ENCODE measurements around the gene STARD6.

STARD6 gene

DNA sequence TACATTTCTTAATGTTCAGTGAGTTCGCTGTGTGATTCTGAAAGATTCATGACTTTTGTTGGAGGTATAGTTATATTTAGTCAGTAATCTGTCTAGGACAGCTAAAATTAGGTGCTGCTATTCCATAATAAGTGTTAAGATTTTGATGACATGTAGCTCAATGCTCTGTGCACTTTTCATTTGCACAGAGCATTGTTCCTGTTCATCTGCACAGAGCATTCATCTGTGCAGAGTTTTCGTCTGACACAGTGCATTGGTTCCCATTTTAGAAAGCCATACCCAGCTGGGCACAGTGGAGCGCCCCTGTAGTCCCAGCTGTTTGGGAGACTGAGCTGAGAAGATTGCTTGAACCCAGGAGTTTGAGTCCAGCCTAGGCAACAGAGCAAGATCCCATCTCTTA, 79.8 kb downstream of the STARD6 start:
- peak; percentile 76 for FAIRE-seq
- TF ChIP-seq TAF1 (IDR thresholded peaks at IDR 0.05; ENCODE audit: low read depth, low read length): no peak
- no peak for TF ChIP-seq PAX5 (IDR thresholded peaks at IDR 0.05; ENCODE audit: insufficient read depth, low read length, severe bottlenecking)
- TF ChIP-seq POU2F2 (IDR thresholded peaks at IDR 0.05; ENCODE audit: low read depth, low read length): no peak
- TF ChIP-seq POLR2AphosphoS5 (IDR thresholded peaks at IDR 0.05; ENCODE audit: low read depth, low read length): no peak
- no peak for TF ChIP-seq POLR2A (IDR thresholded peaks at IDR 0.05; ENCODE audit: low read depth, low read length)
- TF ChIP-seq SPI1 (IDR thresholded peaks at IDR 0.05; ENCODE audit: low read depth, low read length): no peak
- no peak for DNase-seq (ENCODE audit: insufficient read length, low spot score)

Measured in GM12891 (cell line).